Kidney (tissue), 14 donors: ENCODE data around the gene ANKRD50. TPM values are rescaled to one million over a fixed set of nuclear protein-coding genes. Genes with fewer than 3 reads are reported as not detected.

ENCODE experiments used
- DNase-seq, 5 donors: peaks; one replicate each; pipeline ENCODE4 v3.0.0-alpha.2; 2013 to 2020
- FAIRE-seq: peaks from 2 replicates; lab custom pipeline; 2012; peaks lifted over from hg19 to GRCh38; lab: Jason Lieb, UNC
- H3K27ac ChIP-seq, 2 donors: one replicate each; pipeline ENCODE4 v1.7.0; 2013; ENCODE audit warnings: low read depth in 2 of 2, low read length in 2 of 2, inconsistent platforms in 1 of 2
- H3K27me3 ChIP-seq: one replicate; pipeline ENCODE4 v1.7.1; 2013; ENCODE audit warnings: low read length, inconsistent platforms; ENCODE audit not compliant: control insufficient read depth, insufficient read depth
- H3K36me3 ChIP-seq, 3 donors: one replicate each; pipeline versions ENCODE4 v1.7.0 to v1.7.1; 2013; ENCODE audit warnings: low read length in 3 of 3, control low read depth in 1 of 3, inconsistent platforms in 1 of 3; ENCODE audit not compliant: insufficient read depth in 3 of 3, control insufficient read depth in 2 of 3
- H3K4me1 ChIP-seq, 3 donors: one replicate each; pipeline versions ENCODE4 v1.7.0 to v1.7.1; 2013; ENCODE audit warnings: low read length in 3 of 3, inconsistent platforms in 1 of 3, low read depth in 1 of 3; ENCODE audit not compliant: control insufficient read depth in 2 of 3, insufficient read depth in 2 of 3
- H3K4me3 ChIP-seq, 3 donors: one replicate each; pipeline versions ENCODE4 v1.7.0 to v1.8.1; 2013; ENCODE audit warnings: low read length in 3 of 3, control low read depth in 1 of 3, inconsistent platforms in 1 of 3
- H3K9ac ChIP-seq, 3 donors: one replicate each; pipeline versions ENCODE4 v1.7.0 to v1.7.1; 2013; ENCODE audit warnings: low read length in 3 of 3, control low read depth in 1 of 3, inconsistent platforms in 1 of 3
- H3K9me3 ChIP-seq, 3 donors: one replicate each; pipeline versions ENCODE4 v1.7.0 to v1.7.1; 2013; ENCODE audit warnings: low read length in 3 of 3, control low read depth in 1 of 3, inconsistent platforms in 1 of 3; ENCODE audit not compliant: control insufficient read depth in 2 of 3, insufficient read depth in 1 of 3
- intact Hi-C: fragments of 100-400 bp; cut with DNase I; formaldehyde crosslinking; loops from one replicate; pipeline ENCODE4 v1.11.1; 2022
- polyA plus RNA-seq: library from polyadenylated mRNA; stranded (reverse); fragments of 350-450 nt; fragmentation: Illumina TruSeq; extraction: RNeasy Lipid Tissue Mini Kit (QIAGEN cat#74804); gene quantifications from one replicate; pipeline ENCODE4 v1.2.3, GENCODE V29; 2014; ENCODE audit warnings: low read depth, low replicate concordance; ENCODE audit not compliant: insufficient read depth
- total RNA-seq: library from RNA; stranded (reverse); fragmentation: NEBNext Ultra II Directional; extraction: Animal tissue kit (Norgen Biotek cat#: 25700); gene quantifications from one replicate; pipeline ENCODE4 v1.2.1, GENCODE V29; 2021
- TF ChIP-seq, protein P1 (sequence below): IDR thresholded peaks from 3 replicates; pipeline ENCODE4 v1.5.1; 2012; ENCODE audit warnings: mild to moderate bottlenecking, moderate library complexity, borderline replicate concordance; ENCODE audit not compliant: insufficient read depth; ENCODE audit errors: extremely low read depth
- donor health status: control.
- donor health status: control.
- donor health status: control.
- donor health status: control.
- donor health status: control.
- donor health status: DM: yes; HTN: yes; CAD: no.
- donor health status: Normal renal cell carcinoma (clear cell type).

ANKRD50 gene
- total and polyA plus RNA-seq, 2 donors from 2014 or later, result 2.7 to 12.1 TPM

DNA sequence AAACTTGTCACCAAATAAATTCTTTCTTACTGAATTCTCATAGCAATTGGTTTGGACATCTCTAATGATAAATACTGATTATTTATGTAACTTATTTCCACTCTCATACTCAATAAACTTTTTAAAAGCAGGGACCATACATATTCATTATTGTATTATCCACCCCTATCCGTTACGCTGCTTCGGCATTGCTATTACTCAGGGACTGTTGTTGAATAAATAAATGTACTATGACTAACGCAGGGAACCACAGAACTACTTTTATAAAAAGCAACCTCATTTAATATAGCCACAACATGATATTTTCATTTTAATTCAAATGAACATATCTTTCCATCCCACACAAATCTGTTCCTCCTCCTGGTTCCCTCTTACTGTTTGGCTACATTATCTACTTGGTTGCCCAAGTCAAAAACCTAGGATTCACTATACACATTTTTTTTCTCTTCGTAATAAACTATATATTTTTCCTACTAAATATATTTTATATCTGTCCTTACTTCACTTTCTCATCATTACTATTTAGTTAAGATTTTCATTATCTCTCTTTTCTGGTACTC, 14.9 kb upstream of the ANKRD50 start:
- intact Hi-C loops, result no loop called here
- Histone ChIP-seq H3K27me3 (no peaks in the 10 kb centered on the region), H3K36me3 (no peaks in the 10 kb centered on the region), H3K4me3 (no peak overlapping the region), H3K9me3 (no peaks in the 10 kb centered on the region), H3K4me1 (no peaks in the 10 kb centered on the region), H3K9ac (no peak overlapping the region), H3K27ac (no peak overlapping the region)
- FAIRE-seq, result no peak
- TF ChIP-seq, protein P1, sequence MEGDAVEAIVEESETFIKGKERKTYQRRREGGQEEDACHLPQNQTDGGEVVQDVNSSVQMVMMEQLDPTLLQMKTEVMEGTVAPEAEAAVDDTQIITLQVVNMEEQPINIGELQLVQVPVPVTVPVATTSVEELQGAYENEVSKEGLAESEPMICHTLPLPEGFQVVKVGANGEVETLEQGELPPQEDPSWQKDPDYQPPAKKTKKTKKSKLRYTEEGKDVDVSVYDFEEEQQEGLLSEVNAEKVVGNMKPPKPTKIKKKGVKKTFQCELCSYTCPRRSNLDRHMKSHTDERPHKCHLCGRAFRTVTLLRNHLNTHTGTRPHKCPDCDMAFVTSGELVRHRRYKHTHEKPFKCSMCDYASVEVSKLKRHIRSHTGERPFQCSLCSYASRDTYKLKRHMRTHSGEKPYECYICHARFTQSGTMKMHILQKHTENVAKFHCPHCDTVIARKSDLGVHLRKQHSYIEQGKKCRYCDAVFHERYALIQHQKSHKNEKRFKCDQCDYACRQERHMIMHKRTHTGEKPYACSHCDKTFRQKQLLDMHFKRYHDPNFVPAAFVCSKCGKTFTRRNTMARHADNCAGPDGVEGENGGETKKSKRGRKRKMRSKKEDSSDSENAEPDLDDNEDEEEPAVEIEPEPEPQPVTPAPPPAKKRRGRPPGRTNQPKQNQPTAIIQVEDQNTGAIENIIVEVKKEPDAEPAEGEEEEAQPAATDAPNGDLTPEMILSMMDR, result no peak
- DNase-seq, result no peak

DNA sequence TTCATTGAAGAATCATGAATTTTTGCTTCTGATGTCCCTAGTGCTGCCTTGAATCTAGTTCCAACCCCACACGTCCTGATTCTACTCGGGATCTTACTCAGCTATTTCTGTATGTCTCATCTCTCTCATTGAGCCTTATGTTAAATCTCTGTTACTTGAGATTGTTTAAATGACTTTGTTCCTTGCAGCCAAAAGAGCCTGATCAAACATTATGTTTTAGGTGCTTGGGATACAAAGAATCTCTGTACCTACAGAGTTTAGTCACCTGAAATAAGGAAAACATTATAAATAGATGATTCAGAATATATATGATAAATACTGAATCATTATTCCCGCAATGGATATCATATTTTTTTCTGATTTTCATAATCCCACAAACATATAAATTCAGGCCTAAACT, 13.7 kb upstream of the ANKRD50 start:
- no peaks in the 10 kb centered on the region for H3K27me3 ChIP-seq
- H3K36me3 ChIP-seq, result no peaks in the 10 kb centered on the region
- H3K9me3 ChIP-seq, result no peaks in the 10 kb centered on the region
- TF ChIP-seq, protein P1, result no peak
- no peak overlapping the region for H3K4me3 ChIP-seq
- H3K27ac ChIP-seq, result no peak overlapping the region
- intact Hi-C loops, result no loop called here
- H3K4me1 ChIP-seq, result no peaks in the 10 kb centered on the region
- FAIRE-seq (no peak), DNase-seq (no peak)
- no peak overlapping the region for H3K9ac ChIP-seq

DNA sequence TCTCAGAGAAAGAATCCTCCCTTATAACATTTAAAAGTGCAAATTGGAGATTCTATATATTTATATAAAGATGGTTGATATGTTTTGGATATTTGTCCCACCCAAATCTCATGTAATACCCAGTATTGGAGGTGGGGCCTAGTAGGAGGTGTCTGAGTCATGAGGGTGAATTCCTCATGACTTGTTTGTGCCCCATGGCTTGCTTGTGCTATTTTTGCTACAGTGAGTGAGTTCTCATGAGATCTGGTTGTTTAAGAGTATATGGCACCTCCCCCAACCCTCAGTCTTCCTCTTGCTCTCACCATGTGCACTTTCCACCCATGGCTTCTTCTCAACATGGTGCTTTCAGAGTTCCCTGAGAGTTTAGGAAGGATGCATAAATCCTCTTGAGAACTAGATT, 9.5 kb upstream of the ANKRD50 start:
- Histone ChIP-seq H3K27me3 (no peaks in the 10 kb centered on the region), H3K4me3 (no peak overlapping the region), H3K4me1 (no peaks in the 10 kb centered on the region), H3K36me3 (no peaks in the 10 kb centered on the region), H3K9me3 (no peaks in the 10 kb centered on the region), H3K9ac (no peak overlapping the region), H3K27ac (no peak overlapping the region)
- FAIRE-seq (no peak), DNase-seq (no peak)
- intact Hi-C loops, result no loop called here
- TF ChIP-seq, protein P1, result no peak

DNA sequence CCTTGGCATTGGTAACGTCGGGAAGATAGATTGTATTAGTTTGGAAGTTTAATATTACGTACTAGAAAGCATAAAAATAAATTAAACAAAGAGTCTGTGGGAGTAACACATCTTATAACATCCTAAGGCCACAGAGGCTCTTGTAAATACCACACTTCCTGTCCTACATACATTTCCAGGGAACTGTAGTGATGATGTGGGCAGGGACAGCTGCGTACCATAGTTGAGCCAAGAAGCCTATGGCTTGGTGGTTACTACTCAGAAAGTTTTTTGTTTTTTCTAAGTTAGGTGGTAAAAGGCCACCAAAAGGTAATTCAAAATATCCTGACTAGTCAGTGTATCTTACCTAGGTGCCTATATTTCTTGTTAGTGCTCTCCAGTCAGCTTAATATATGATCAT, 4.6 kb upstream of the ANKRD50 start:
- TF ChIP-seq, protein P1, result no peak

More for the DNA sequence above, 4.6 kb upstream of the ANKRD50 start:
- DNase-seq (no peak), FAIRE-seq (no peak)
- intact Hi-C loops, result no loop called here
- Histone ChIP-seq H3K36me3 (no peaks in the 10 kb centered on the region), H3K27ac (no peak overlapping the region), H3K4me3 (no peak overlapping the region), H3K9ac (no peak overlapping the region), H3K27me3 (no peaks in the 10 kb centered on the region), H3K4me1 (no peaks in the 10 kb centered on the region), H3K9me3 (no peaks in the 10 kb centered on the region)
